Calu3 (cell line): ENCODE measurements around the gene RPL6. TPM values are rescaled to one million over a fixed set of nuclear protein-coding genes. Genes with fewer than 3 reads are reported as not detected.
"Not testable (repeated sequence)": the region's sequence is repeated elsewhere in the genome, so short reads cannot be mapped to it uniquely, and the experiment has no call there.

Source experiments
- BruUV-seq: library from RNA; stranded (reverse); fragments of 400-500 nt; replicated peaks from 2 replicates; lab custom pipeline; 2021; lab: Mats Ljungman, UMichigan
- CTCF ChIA-PET: fragments of 300-600 bp; sonication (Branson Sonifier 250); formaldehyde crosslinking; loops from one replicate; lab custom pipeline; 2022; ENCODE audit warnings: antibody characterized with exemption; lab: Charles Lee
- DNase-seq: peaks from one replicate; pipeline ENCODE4 v3.0.0; 2022
- H3K27ac Mint-ChIP-seq: one replicate; pipeline ENCODE4 v1.8.0; 2022; ENCODE audit warnings: mixed read lengths; ENCODE audit not compliant: unreplicated experiment
- H3K27me3 Mint-ChIP-seq: one replicate; pipeline ENCODE4 v1.8.0; 2022; ENCODE audit warnings: mixed read lengths; ENCODE audit not compliant: unreplicated experiment
- H3K36me3 Mint-ChIP-seq: one replicate; pipeline ENCODE4 v1.8.0; 2022; ENCODE audit warnings: mild to moderate bottlenecking, moderate library complexity, mixed read lengths; ENCODE audit not compliant: insufficient read depth, unreplicated experiment
- H3K4me1 Mint-ChIP-seq: one replicate; pipeline ENCODE4 v1.8.0; 2022; ENCODE audit warnings: mild to moderate bottlenecking, low read depth, mixed read lengths; ENCODE audit not compliant: unreplicated experiment
- H3K4me3 Mint-ChIP-seq: one replicate; pipeline ENCODE4 v1.8.0; 2022; ENCODE audit warnings: mild to moderate bottlenecking, low read depth, moderate library complexity, mixed read lengths; ENCODE audit not compliant: unreplicated experiment
- H3K9me3 Mint-ChIP-seq: one replicate; pipeline ENCODE4 v1.8.0; 2022; ENCODE audit warnings: low read depth, mixed read lengths; ENCODE audit not compliant: unreplicated experiment
- intact Hi-C: fragments of 100-400 bp; cut with micrococcal nuclease; formaldehyde crosslinking; loops from one replicate; pipeline ENCODE4 v1.10.0; 2022; ENCODE audit not compliant: unreplicated experiment
- total RNA-seq: library from RNA; stranded (reverse); gene quantifications from 2 replicates; pipeline ENCODE4 v1.2.3, GENCODE V29; 2022
- TF ChIP-seq, protein P1 (sequence below): fragments of 200-600 bp; IDR thresholded peaks from one replicate; pipeline ENCODE4 v1.8.0; 2022; ENCODE audit warnings: antibody characterized with exemption; ENCODE audit not compliant: unreplicated experiment

RPL6 gene
- total RNA-seq, 1 experiment from 2014 or later = 1,267 TPM

DNA sequence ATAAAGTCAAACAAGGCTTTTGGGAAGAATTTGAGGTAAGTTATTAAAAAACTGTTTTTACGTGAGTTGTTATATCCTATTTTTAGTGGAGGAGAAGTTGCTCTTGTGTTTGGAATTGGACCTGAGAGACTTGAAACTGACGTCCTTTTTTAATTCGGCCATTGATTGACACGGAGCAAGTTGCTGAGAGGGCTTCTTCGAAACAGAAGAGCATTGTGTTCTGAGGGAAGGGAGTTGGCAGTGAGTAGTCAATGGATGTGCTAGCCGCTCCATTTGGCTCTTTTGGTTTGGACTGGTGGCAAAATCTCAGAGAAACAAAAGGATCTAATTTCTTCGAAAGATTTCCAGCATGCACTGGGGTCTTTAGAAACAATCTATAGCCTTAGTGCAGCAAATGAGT, 46.6 kb upstream of the RPL6 start:
- BruUV-seq = no TSS peak
- no peak overlapping the region for H3K4me3 Mint-ChIP-seq
- H3K9me3 Mint-ChIP-seq = no peaks in the 10 kb centered on the region
- H3K4me1 Mint-ChIP-seq = peaks cover 8% of the 10 kb centered on the region
- DNase-seq = no peak
- TF ChIP-seq, protein P1, sequence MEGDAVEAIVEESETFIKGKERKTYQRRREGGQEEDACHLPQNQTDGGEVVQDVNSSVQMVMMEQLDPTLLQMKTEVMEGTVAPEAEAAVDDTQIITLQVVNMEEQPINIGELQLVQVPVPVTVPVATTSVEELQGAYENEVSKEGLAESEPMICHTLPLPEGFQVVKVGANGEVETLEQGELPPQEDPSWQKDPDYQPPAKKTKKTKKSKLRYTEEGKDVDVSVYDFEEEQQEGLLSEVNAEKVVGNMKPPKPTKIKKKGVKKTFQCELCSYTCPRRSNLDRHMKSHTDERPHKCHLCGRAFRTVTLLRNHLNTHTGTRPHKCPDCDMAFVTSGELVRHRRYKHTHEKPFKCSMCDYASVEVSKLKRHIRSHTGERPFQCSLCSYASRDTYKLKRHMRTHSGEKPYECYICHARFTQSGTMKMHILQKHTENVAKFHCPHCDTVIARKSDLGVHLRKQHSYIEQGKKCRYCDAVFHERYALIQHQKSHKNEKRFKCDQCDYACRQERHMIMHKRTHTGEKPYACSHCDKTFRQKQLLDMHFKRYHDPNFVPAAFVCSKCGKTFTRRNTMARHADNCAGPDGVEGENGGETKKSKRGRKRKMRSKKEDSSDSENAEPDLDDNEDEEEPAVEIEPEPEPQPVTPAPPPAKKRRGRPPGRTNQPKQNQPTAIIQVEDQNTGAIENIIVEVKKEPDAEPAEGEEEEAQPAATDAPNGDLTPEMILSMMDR = no peak
- no peaks in the 10 kb centered on the region for H3K27me3 Mint-ChIP-seq
- peaks cover 49% of the 10 kb centered on the region for H3K36me3 Mint-ChIP-seq
- intact Hi-C loops = no loop called here
- H3K27ac Mint-ChIP-seq = no peak overlapping the region
- CTCF ChIA-PET = no interaction called here

DNA sequence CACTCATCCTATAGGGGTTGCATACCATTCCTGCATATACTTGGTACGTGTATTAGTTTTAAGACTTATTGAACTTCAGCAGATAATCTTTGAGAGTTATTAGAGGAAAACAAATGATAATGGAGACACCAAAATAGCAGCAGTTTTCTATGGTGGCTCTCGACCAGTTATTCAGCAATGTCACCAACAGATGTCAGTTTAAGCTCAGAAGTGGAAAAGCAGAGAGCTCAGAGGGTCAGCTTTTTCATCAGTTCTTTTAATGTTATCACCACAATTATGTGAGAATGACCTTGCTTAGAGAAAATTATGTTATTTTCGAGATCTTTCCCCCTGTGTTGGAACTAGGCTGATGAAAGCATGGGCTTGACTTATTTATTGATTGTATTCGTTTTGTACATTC, 41.3 kb upstream of the RPL6 start:
- DNase-seq = no peak
- Mint-ChIP-seq H3K9me3 (no peaks in the 10 kb centered on the region), H3K4me3 (no peak overlapping the region), H3K27ac (no peak overlapping the region), H3K27me3 (no peaks in the 10 kb centered on the region), H3K36me3 (peaks cover 56% of the 10 kb centered on the region), H3K4me1 (no peaks in the 10 kb centered on the region)
- BruUV-seq = no TSS peak
- TF ChIP-seq, protein P1 = no peak
- CTCF ChIA-PET = interaction anchor here (0.5 to 0.6 kb wide), 2 partner anchors 30 to 456 kb away, joined by 3 read pairs; partner anchors contain the start of gene OAS1
- intact Hi-C loops = no loop called here

DNA sequence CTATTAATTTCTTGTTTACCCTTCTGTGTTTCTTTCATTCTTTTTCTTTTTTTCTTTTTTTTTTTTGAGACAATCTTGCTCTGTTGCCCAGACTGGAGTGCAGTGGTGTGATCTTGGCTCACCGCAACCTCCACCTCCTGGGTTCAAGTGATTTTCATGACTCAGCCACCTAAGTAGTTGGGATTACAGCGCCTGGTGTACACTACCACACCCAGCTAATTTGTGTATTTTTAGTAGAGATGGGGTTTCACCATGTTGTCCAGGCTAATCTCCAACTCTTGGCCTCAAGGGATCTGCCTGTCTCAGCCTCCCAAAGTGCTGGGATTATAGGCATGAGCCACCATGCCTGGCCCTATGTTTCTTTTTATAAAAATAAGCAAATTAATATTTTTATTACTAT, 38.8 kb upstream of the RPL6 start:
- BruUV-seq, H3K4me3 Mint-ChIP-seq: not testable (repeated sequence)

GRCh38 chr12:112447106-112447505, 37.7 kb upstream of the RPL6 start:
- Mint-ChIP-seq H3K4me3 (no peak overlapping the region), H3K9me3 (no peaks in the 10 kb centered on the region), H3K27me3 (no peaks in the 10 kb centered on the region), H3K27ac (no peak overlapping the region), H3K36me3 (peaks cover 43% of the 10 kb centered on the region), H3K4me1 (no peaks in the 10 kb centered on the region)
- TF ChIP-seq, protein P1 = no peak
- CTCF ChIA-PET = interaction anchor here (0.6 to 0.7 kb wide), 2 partner anchors 114 to 492 kb away, joined by 3 read pairs; no protein-coding TSS in a partner anchor
- no peak for DNase-seq
- BruUV-seq = no TSS peak
- intact Hi-C loops = no loop called here

More for the DNA sequence above, 38.8 kb upstream of the RPL6 start:
- H3K4me1 Mint-ChIP-seq, H3K9me3 Mint-ChIP-seq, DNase-seq, CTCF ChIA-PET, intact Hi-C loops, H3K27ac Mint-ChIP-seq, H3K27me3 Mint-ChIP-seq: not testable (repeated sequence)
- H3K36me3 Mint-ChIP-seq = peaks cover 42% of the 10 kb centered on the region

DNA sequence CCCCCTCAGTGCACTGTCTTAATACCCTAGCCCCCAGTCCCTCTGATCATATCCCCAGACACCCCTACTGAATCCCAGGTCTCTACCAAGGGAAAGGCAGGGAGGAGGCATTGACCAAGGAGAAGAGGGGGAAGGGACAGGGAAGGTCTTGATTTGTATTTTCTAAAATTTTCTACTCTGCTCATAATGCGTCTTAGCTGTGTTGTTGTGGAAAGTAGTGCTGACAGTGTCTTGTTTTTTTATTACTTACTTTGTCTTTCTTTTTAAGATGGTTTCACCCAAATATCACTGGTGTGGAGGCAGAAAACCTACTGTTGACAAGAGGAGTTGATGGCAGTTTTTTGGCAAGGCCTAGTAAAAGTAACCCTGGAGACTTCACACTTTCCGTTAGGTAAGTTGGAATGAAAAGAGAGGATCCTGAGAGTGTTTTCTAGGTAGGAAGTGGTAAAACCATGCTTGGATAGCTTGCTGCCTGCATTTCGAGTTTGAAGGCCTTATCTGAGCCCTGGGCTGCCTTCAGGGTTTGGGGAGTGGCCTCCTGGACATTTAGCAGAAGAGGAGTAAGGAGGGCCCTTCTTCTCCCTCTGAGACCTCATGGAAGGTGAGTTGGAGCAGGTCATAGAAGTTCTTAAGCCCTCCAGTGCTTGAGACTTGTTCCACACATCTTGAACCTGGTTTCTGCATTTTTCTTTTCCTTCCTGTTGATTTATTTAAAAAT, 36.8 kb upstream of the RPL6 start:
- H3K4me1 Mint-ChIP-seq = no peaks in the 10 kb centered on the region
- CTCF ChIA-PET = interaction anchor here (0.7 kb wide), 1 partner anchor 235 kb away, joined by 4 read pairs; no protein-coding TSS in a partner anchor

More for the DNA sequence above, 36.8 kb upstream of the RPL6 start:
- H3K9me3 Mint-ChIP-seq = no peaks in the 10 kb centered on the region
- H3K4me3 Mint-ChIP-seq = no peak overlapping the region
- peaks cover 43% of the 10 kb centered on the region for H3K36me3 Mint-ChIP-seq
- intact Hi-C loops = no loop called here
- DNase-seq = no peak
- H3K27ac Mint-ChIP-seq = no peak overlapping the region
- BruUV-seq = no TSS peak
- H3K27me3 Mint-ChIP-seq = no peaks in the 10 kb centered on the region
- TF ChIP-seq, protein P1 = no peak
